Lung (tissue), 12 donors: Measurements from ENCODE around the gene TRPM4. TPM values are rescaled to one million over a fixed set of nuclear protein-coding genes. Genes with fewer than 3 reads are reported as not detected.
A peak's percentile ranks its signal among the peaks of the same experiment; 100 is the strongest.

Experiments
- ATAC-seq: fragments of 200-7000 bp; cut with Tn5 transposase; one replicate; pipeline ENCODE4 v1.9.1; 2020; ENCODE audit warnings: moderate number of reproducible peaks; ENCODE audit not compliant: insufficient read depth, low FRiP score
- DNase-seq, 3 donors: peaks; one replicate each; pipeline ENCODE4 v3.0.0-alpha.2; 2013 to 2017
- H3K27ac ChIP-seq, 2 donors: one replicate each; pipeline ENCODE4 v1.5.1; 2013; ENCODE audit warnings: mild to moderate bottlenecking in 2 of 2, moderate library complexity in 2 of 2, control low read depth in 1 of 2, inconsistent platforms in 1 of 2, low read depth in 1 of 2, low read length in 1 of 2
- H3K27me3 ChIP-seq, 3 donors: one replicate each; pipeline ENCODE4 v1.5.1; 2013; ENCODE audit warnings: low read length in 2 of 3; ENCODE audit not compliant: control insufficient read depth in 3 of 3, insufficient read depth in 3 of 3
- H3K36me3 ChIP-seq, 4 donors: one replicate each; pipeline ENCODE4 v1.5.1; 2013; ENCODE audit warnings: low read length in 4 of 4, mild to moderate bottlenecking in 1 of 4, moderate library complexity in 1 of 4; ENCODE audit not compliant: control insufficient read depth in 4 of 4, insufficient read depth in 4 of 4
- H3K4me1 ChIP-seq, 5 donors: one replicate each; pipeline ENCODE4 v1.5.1; 2013; ENCODE audit warnings: low read length in 5 of 5, mild to moderate bottlenecking in 2 of 5, moderate library complexity in 1 of 5; ENCODE audit not compliant: control insufficient read depth in 5 of 5, insufficient read depth in 5 of 5
- H3K4me3 ChIP-seq: one replicate; pipeline ENCODE4 v1.5.1; 2013; ENCODE audit warnings: mild to moderate bottlenecking, control low read depth, moderate library complexity
- H3K9ac ChIP-seq, 2 donors: one replicate each; pipeline ENCODE4 v1.5.1; 2013; ENCODE audit warnings: low read length in 2 of 2, control low read depth in 1 of 2; ENCODE audit not compliant: insufficient read depth in 1 of 2
- H3K9me3 ChIP-seq, 4 donors: one replicate each; pipeline ENCODE4 v1.5.1; 2013; ENCODE audit warnings: low read length in 3 of 4, mild to moderate bottlenecking in 1 of 4, moderate library complexity in 1 of 4; ENCODE audit not compliant: control insufficient read depth in 4 of 4, insufficient read depth in 3 of 4
- WGBS, 2 donors: extraction: QIAGEN DNeasy Blood & Tissue Kit; methylation state at CpG; one replicate each; pipeline ENCODE4 v1.1.7; 2013; 5-methylcytosine and 5-hydroxymethylcytosine counted together
- polyA plus RNA-seq, 2 donors: library from polyadenylated mRNA; stranded (reverse); fragments of 200-250 nt; gene quantifications; one replicate each; pipeline ENCODE4 v1.2.1, GENCODE V29; 2013
- total RNA-seq, 2 donors: library from RNA; depleted of rRNA in 1 of 2; stranded (reverse); fragments of >200 nt in 1 of 2; gene quantifications; one replicate each; pipeline ENCODE4 v1.2.1, GENCODE V29; 2014 to 2021
- TF ChIP-seq, protein P1 (sequence below): IDR thresholded peaks from 2 replicates; pipeline ENCODE4 v1.5.1; 2012; ENCODE audit warnings: mild to moderate bottlenecking; ENCODE audit errors: control extremely low read depth, extremely low read depth
- donor health status: control.
- donor health status: control.
- donor health status: Bipolar disorder and iron deficiency.
- donor health status: healthy.
- donor health status: DM: yes; HTN: yes; CAD: no.

The TRPM4 gene
- total and polyA plus RNA-seq, 4 donors: 15.6 to 70.1 (median 22.4) TPM

- Histone ChIP-seq H3K4me3 (no peak overlapping the region), H3K27ac (peak overlapping the region in 1 of 2 donors; percentile 28), H3K27me3 (no peaks in the 10 kb centered on the region), H3K36me3 (peaks cover 11 to 25% (median 12%) of the 10 kb centered on the region in 4 donors), H3K9me3 (peaks cover 0 to 6% (median 0%) of the 10 kb centered on the region in 4 donors), H3K4me1 (peaks cover 0 to 17% (median 0%) of the 10 kb centered on the region in 5 donors), H3K9ac (no peak overlapping the region)
- ATAC-seq (no peak), DNase-seq (peak in 1 of 3 donors; percentile 28)
- TF ChIP-seq, protein P1, sequence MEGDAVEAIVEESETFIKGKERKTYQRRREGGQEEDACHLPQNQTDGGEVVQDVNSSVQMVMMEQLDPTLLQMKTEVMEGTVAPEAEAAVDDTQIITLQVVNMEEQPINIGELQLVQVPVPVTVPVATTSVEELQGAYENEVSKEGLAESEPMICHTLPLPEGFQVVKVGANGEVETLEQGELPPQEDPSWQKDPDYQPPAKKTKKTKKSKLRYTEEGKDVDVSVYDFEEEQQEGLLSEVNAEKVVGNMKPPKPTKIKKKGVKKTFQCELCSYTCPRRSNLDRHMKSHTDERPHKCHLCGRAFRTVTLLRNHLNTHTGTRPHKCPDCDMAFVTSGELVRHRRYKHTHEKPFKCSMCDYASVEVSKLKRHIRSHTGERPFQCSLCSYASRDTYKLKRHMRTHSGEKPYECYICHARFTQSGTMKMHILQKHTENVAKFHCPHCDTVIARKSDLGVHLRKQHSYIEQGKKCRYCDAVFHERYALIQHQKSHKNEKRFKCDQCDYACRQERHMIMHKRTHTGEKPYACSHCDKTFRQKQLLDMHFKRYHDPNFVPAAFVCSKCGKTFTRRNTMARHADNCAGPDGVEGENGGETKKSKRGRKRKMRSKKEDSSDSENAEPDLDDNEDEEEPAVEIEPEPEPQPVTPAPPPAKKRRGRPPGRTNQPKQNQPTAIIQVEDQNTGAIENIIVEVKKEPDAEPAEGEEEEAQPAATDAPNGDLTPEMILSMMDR: no peak
- WGBS, 2 donors: 67 to 70% methylated on average over 5 of the region's 5 CpGs
Measured at GRCh38 chr19:49189259-49189658, 31.7 kb downstream of the TRPM4 start.

DNA sequence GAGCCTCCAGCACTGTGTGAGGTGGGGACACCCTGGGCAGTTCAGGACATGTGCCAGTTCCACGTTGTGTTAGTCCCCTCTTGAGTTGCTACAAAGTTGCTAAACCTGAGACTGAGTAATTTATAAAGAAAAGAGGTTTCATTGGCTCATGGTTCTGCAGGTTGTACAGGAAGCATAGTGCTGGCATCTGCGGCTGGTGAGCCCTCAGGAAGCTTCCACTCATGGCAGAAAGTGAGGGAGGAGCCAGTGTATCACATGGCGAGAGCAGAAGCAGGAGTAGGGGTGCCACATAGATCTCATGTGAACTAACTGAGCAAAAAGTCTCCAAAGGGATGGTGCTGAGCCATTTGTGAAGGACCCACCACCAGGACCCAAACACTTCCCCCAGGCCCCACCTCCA lies 33.2 kb downstream of the TRPM4 start:
- TF ChIP-seq, protein P1: no peak
- ATAC-seq (no peak), DNase-seq (no peak)
- H3K9me3 ChIP-seq: peaks cover 0 to 6% (median 0%) of the 10 kb centered on the region in 4 donors
- H3K27ac ChIP-seq: peak overlapping the region in 1 of 2 donors; percentile 68
- no peak overlapping the region for H3K4me3 ChIP-seq
- peaks cover 0 to 17% (median 0%) of the 10 kb centered on the region in 5 donors for H3K4me1 ChIP-seq
- 92 to 95% methylated on average over 3 of the region's 3 CpGs for WGBS, 2 donors
- H3K9ac ChIP-seq: no peak overlapping the region
- H3K36me3 ChIP-seq: peaks cover 11 to 25% (median 12%) of the 10 kb centered on the region in 4 donors
- no peaks in the 10 kb centered on the region for H3K27me3 ChIP-seq

DNA sequence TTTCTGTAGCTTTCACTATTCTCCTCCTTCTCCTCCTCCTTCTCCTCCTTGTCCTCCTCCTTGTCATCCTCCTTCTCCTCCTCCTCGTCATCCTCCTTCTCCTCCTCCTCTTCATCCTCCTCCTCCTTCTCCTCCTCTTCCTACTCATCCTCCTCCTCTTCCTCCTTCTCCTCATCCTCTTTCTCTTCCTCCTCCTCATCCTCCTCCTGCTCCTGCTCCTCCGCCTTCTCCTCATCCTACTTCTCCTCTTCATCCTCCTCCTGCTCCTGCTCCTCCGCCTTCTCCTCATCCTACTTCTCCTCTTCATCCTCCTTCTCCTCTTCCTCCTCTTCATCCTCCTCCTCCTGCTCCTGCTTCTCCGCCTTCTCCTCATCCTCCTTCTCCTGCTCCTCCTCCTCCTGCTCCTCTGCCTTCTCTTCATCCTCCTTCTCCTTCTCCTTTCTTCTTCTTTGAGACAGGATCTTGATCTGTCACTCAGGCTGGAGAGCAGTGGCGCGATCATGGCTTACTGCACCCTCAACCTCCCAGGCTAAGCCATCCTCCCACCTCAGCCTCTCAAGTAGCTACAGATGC lies 36.3 kb downstream of the TRPM4 start:
- H3K27me3 ChIP-seq: no peaks in the 10 kb centered on the region
- TF ChIP-seq, protein P1: no peak
- H3K27ac ChIP-seq: no peak overlapping the region
- ATAC-seq (no peak), DNase-seq (no peak)
- H3K9me3 ChIP-seq: peaks cover 0 to 6% (median 0%) of the 10 kb centered on the region in 4 donors
- WGBS, 2 donors: 97 to 99% methylated on average over 6 of the region's 6 CpGs
- H3K4me1 ChIP-seq: peaks cover 0 to 10% (median 0%) of the 10 kb centered on the region in 5 donors
- peaks cover 9 to 23% (median 11%) of the 10 kb centered on the region in 4 donors for H3K36me3 ChIP-seq
- no peak overlapping the region for H3K4me3 ChIP-seq
- no peak overlapping the region for H3K9ac ChIP-seq
